Memory B cell (primary cell): ENCODE measurements around the gene PLEKHH3.
A peak's percentile ranks its signal among the peaks of the same experiment; 100 is the strongest.

Source experiments
- ATAC-seq: fragments of 150-1000 bp; cut with Tn5 transposase; 2 replicates; pipeline ENCODE4 v1.10.0; 2021; ENCODE audit warnings: low read depth, mild to moderate bottlenecking, moderate library complexity
- DNase-seq, 2 donors: peaks; one replicate each; pipeline ENCODE4 v3.0.0; 2022; ENCODE audit warnings: low spot score in 2 of 2
- H3K27ac Mint-ChIP-seq: one replicate; pipeline ENCODE4 v1.8.0; 2022; ENCODE audit warnings: mild to moderate bottlenecking, moderate library complexity, mixed read lengths
- H3K27me3 Mint-ChIP-seq: one replicate; pipeline ENCODE4 v1.8.0; 2022; ENCODE audit warnings: mixed read lengths
- H3K36me3 Mint-ChIP-seq: one replicate; pipeline ENCODE4 v1.8.0; 2022; ENCODE audit warnings: mild to moderate bottlenecking, mixed read lengths
- H3K4me1 Mint-ChIP-seq: one replicate; pipeline ENCODE4 v1.8.0; 2022; ENCODE audit warnings: mixed read lengths
- H3K4me3 Mint-ChIP-seq: one replicate; pipeline ENCODE4 v1.8.0; 2022; ENCODE audit warnings: mild to moderate bottlenecking, moderate library complexity, mixed read lengths
- H3K9me3 Mint-ChIP-seq: one replicate; pipeline ENCODE4 v1.8.0; 2022; ENCODE audit warnings: mixed read lengths

Gene PLEKHH3

GRCh38 chr17:42618442-42619150, 58.2 kb downstream of the PLEKHH3 start:
- Mint-ChIP-seq H3K9me3 (no peaks in the 10 kb centered on the region), H3K4me1 (peaks cover 11% of the 10 kb centered on the region), H3K4me3 (peak overlapping the region; percentile 63), H3K27me3 (no peaks in the 10 kb centered on the region), H3K27ac (peak overlapping the region; percentile 47), H3K36me3 (peaks cover 5% of the 10 kb centered on the region)
- DNase-seq (no peak), ATAC-seq (peak; percentile 64)

- Mint-ChIP-seq H3K9me3 (no peaks in the 10 kb centered on the region), H3K4me3 (no peak overlapping the region), H3K27ac (peak overlapping the region; percentile 47), H3K4me1 (peaks cover 11% of the 10 kb centered on the region), H3K27me3 (no peaks in the 10 kb centered on the region), H3K36me3 (peaks cover 7% of the 10 kb centered on the region)
- ATAC-seq: no peak
- no peak for DNase-seq
Measured at GRCh38 chr17:42617956-42618431, 58.8 kb downstream of the PLEKHH3 start.
